SU-DHL-6 (cell line): Measurements from ENCODE around the gene RAD51B.

Experiments used
- H2AFZ ChIP-seq: fragments of 200-600 bp; sonication (generic); 2 replicates; pipeline ENCODE4 v1.6.1; 2014; ENCODE audit warnings: low read depth, mild to moderate bottlenecking, moderate library complexity, mixed read lengths, antibody characterized with exemption, low read length; ENCODE audit not compliant: severe bottlenecking
- H3F3A ChIP-seq: fragments of 200-600 bp; shearing (Covaris generic); 2 replicates; pipeline ENCODE4 v1.6.0; 2016; ENCODE audit warnings: antibody characterized with exemption, mild to moderate bottlenecking; ENCODE audit not compliant: insufficient read depth
- H3K27ac ChIP-seq: fragments of 200-600 bp; sonication (generic); 2 replicates; pipeline ENCODE4 v1.5.1; 2016; ENCODE audit warnings: low read depth, mild to moderate bottlenecking, low read length, moderate library complexity, mixed read lengths
- H3K27me3 ChIP-seq: fragments of 200-600 bp; sonication (generic), shearing (Covaris generic); 2 replicates; pipeline ENCODE4 v1.6.0; 2014; ENCODE audit warnings: mild to moderate bottlenecking, low read length
- H3K36me3 ChIP-seq: fragments of 200-600 bp; sonication (generic); 2 replicates; pipeline ENCODE4 v1.6.1; 2014; ENCODE audit warnings: mild to moderate bottlenecking, low read length, mixed read lengths
- H3K4me2 ChIP-seq: fragments of 300-600, 200-600 bp; shearing (Covaris generic), sonication (generic); 2 replicates; pipeline ENCODE4 v1.6.0; 2014; ENCODE audit warnings: low read length, low read depth, mild to moderate bottlenecking; ENCODE audit not compliant: poor library complexity, severe bottlenecking
- H3K4me3 ChIP-seq: fragments of 200-600 bp; sonication (generic); 2 replicates; pipeline ENCODE4 v1.5.1; 2014; ENCODE audit warnings: antibody characterized with exemption, low read length, mild to moderate bottlenecking, mixed read lengths; ENCODE audit not compliant: insufficient read depth, poor library complexity, severe bottlenecking
- H3K79me2 ChIP-seq: fragments of 200-600 bp; sonication (generic); 2 replicates; pipeline ENCODE4 v1.6.1; 2014; ENCODE audit warnings: mild to moderate bottlenecking, low read length, moderate library complexity; ENCODE audit not compliant: insufficient read depth
- H3K9ac ChIP-seq: fragments of 200-600 bp; sonication (generic); 2 replicates; pipeline ENCODE4 v1.7.0; 2014; ENCODE audit warnings: mild to moderate bottlenecking, low read length
- H3K9me2 ChIP-seq: fragments of 200-600 bp; sonication (generic); replicated peaks from 2 replicates; pipeline ENCODE4 v1.6.1; 2014; ENCODE audit warnings: low read length; ENCODE audit not compliant: insufficient read depth
- H3K9me3 ChIP-seq: fragments of 200-600 bp; sonication (generic); 2 replicates; pipeline ENCODE4 v1.6.1; 2014; ENCODE audit warnings: low read length, mixed read lengths; ENCODE audit not compliant: insufficient read depth
- H4K20me1 ChIP-seq: fragments of 200-600 bp; sonication (generic); 2 replicates; pipeline ENCODE4 v1.6.1; 2014; ENCODE audit warnings: low read depth, mild to moderate bottlenecking, antibody characterized with exemption, low read length, moderate library complexity, mixed read lengths
- CTCF ChIP-seq: fragments of 200-600 bp; sonication (generic); IDR thresholded peaks from one replicate; pipeline ENCODE4 v1.5.1; 2017; ENCODE audit warnings: antibody characterized with exemption, mild to moderate bottlenecking, low read length, moderate library complexity; ENCODE audit not compliant: insufficient read depth, poor library complexity, severe bottlenecking
- EZH2phosphoT487 ChIP-seq: fragments of 200-600 bp; sonication (generic), shearing (Covaris generic); conservative IDR thresholded peaks from 2 replicates; pipeline ENCODE4 v1.6.1; 2018; ENCODE audit warnings: mild to moderate bottlenecking, antibody characterized with exemption, low read length, moderate library complexity, mixed read lengths

Gene RAD51B

GRCh38 chr14:68306934-68307789 lies 487.6 kb downstream of the RAD51B start:
- TF ChIP-seq EZH2phosphoT487 (no peak), CTCF (no peak)
- Histone ChIP-seq H3K4me2 (no peak overlapping the region), H3K36me3 (no peaks in the 10 kb centered on the region), H3K9me2 (no peaks in the 10 kb centered on the region), H3K27ac (no peak overlapping the region), H3K27me3 (no peaks in the 10 kb centered on the region), H2AFZ (no peak overlapping the region), H3K79me2 (no peaks in the 10 kb centered on the region), H3F3A (no peaks in the 10 kb centered on the region), H3K4me3 (no peak overlapping the region), H3K9ac (no peak overlapping the region), H3K9me3 (peaks cover 2% of the 10 kb centered on the region; the same call in 1 of the 2 replicates), H4K20me1 (no peaks in the 10 kb centered on the region)

GRCh38 chr14:68307790-68308168 lies 488.2 kb downstream of the RAD51B start:
- Histone ChIP-seq H3K9ac (no peak overlapping the region), H3K9me3 (no peaks in the 10 kb centered on the region), H3K4me2 (no peak overlapping the region), H3K36me3 (no peaks in the 10 kb centered on the region), H3K79me2 (no peaks in the 10 kb centered on the region), H2AFZ (no peak overlapping the region), H3K9me2 (no peaks in the 10 kb centered on the region), H4K20me1 (no peaks in the 10 kb centered on the region), H3F3A (no peaks in the 10 kb centered on the region), H3K27me3 (no peaks in the 10 kb centered on the region), H3K27ac (no peak overlapping the region), H3K4me3 (no peak overlapping the region)
- TF ChIP-seq CTCF: no peak
- no peak for TF ChIP-seq EZH2phosphoT487

GRCh38 chr14:68308726-68309520 lies 489.3 kb downstream of the RAD51B start:
- no peak overlapping the region for H3K27ac ChIP-seq
- H3K9ac ChIP-seq: no peak overlapping the region
- no peaks in the 10 kb centered on the region for H3K36me3 ChIP-seq
- no peaks in the 10 kb centered on the region for H3F3A ChIP-seq
- no peak overlapping the region for H3K4me3 ChIP-seq
- TF ChIP-seq EZH2phosphoT487 (no peak), CTCF (no peak)
- no peaks in the 10 kb centered on the region for H3K27me3 ChIP-seq
- no peak overlapping the region for H2AFZ ChIP-seq
- H3K9me3 ChIP-seq: no peaks in the 10 kb centered on the region
- no peaks in the 10 kb centered on the region for H3K9me2 ChIP-seq
- no peaks in the 10 kb centered on the region for H4K20me1 ChIP-seq
- no peaks in the 10 kb centered on the region for H3K79me2 ChIP-seq
- no peak overlapping the region for H3K4me2 ChIP-seq
